Astrocyte (in vitro differentiated cells and primary cell): ENCODE data around the gene BCAT1. TPM values are rescaled to one million over a fixed set of nuclear protein-coding genes. Genes with fewer than 3 reads are reported as not detected.

Experiments used
- total RNA-seq: library from RNA; stranded (reverse); gene quantifications from 2 replicates; pipeline ENCODE4 v1.2.1, GENCODE V29; 2021

BCAT1 gene
- total RNA-seq, 1 donor from 2014 or later, result 476 TPM

Other genes starting within 250 kb of the BCAT1 start
- 0.23 TPM in 1 of 2 replicates, not detected in the other for gene DNAI7, start 246.1 kb upstream of the BCAT1 start, total RNA-seq
- gene ETFRF1, start 246.1 kb upstream of the BCAT1 start, total RNA-seq, result 6.7 and 9.2 TPM in 2 replicates